HepG2 (cell line): Measurements from ENCODE around the gene CCNH. TPM values are rescaled to one million over a fixed set of nuclear protein-coding genes. Genes with fewer than 3 reads are reported as not detected.

Source experiments
- ATAC-seq: fragments of 200-7000 bp; cut with Tn5 transposase; 3 replicates; pipeline ENCODE4 v1.9.1; 2020; ENCODE audit warnings: mild to moderate bottlenecking, moderate library complexity
- BruUV-seq: library from RNA; stranded (reverse); fragments of 400-500 nt; replicated peaks from 2 replicates; lab custom pipeline; 2021; lab: Mats Ljungman, UMichigan
- CTCF ChIA-PET: fragments of 300-600 bp; formaldehyde crosslinking; extraction: SDS; loops from one replicate; lab custom pipeline; 2021; ENCODE audit warnings: low total read pairs, inconsistent platforms, low intra/inter-chr PET ratio; lab: Yijun Ruan, JAX
- POLR2A ChIA-PET: fragments of 350-600 bp; sonication (Branson Sonifier 250); formaldehyde crosslinking; loops from one replicate; lab custom pipeline; 2020; ENCODE audit warnings: antibody characterized with exemption, inconsistent platforms; lab: Yijun Ruan, JAX
- DNase-seq: peaks from one replicate; pipeline ENCODE4 v3.0.0-alpha.2; 2015; ENCODE audit warnings: low spot score
- FAIRE-seq: peaks from 3 replicates; lab custom pipeline; 2011; peaks lifted over from hg19 to GRCh38; lab: Jason Lieb, UNC
- H2AFZ ChIP-seq: one replicate; pipeline ENCODE4 v1.6.1; 2011; ENCODE audit warnings: low read length, inconsistent platforms
- H3K27ac ChIP-seq: fragments of 300-600 bp; 3 replicates; pipeline ENCODE4 v1.8.0; 2011; ENCODE audit warnings: mixed run types, mild to moderate bottlenecking, mixed read lengths, low read length, inconsistent platforms; ENCODE audit not compliant: insufficient read depth; ENCODE audit errors: extremely low read length
- H3K27me3 ChIP-seq, 2 experiments: fragments of 200-600 bp in 1 of 2; 2 replicates in 1 of 2; 3 replicates in 1 of 2; pipeline versions ENCODE4 v1.6.0 to v1.8.0; 2011; ENCODE audit warnings: low read length in 2 of 2, mild to moderate bottlenecking in 2 of 2, moderate library complexity in 2 of 2, inconsistent platforms in 1 of 2; ENCODE audit not compliant: insufficient read depth in 2 of 2, control insufficient read depth in 1 of 2
- H3K36me3 ChIP-seq, 2 experiments: fragments of 200-600 bp in 1 of 2; replicated peaks in 1 of 2; 2 replicates in 1 of 2; 3 replicates in 1 of 2; pipeline versions ENCODE4 v1.5.1 to v1.8.0; 2011; ENCODE audit warnings: low read length in 2 of 2, inconsistent platforms in 1 of 2; ENCODE audit not compliant: insufficient read depth in 2 of 2, control insufficient read depth in 1 of 2
- H3K4me1 ChIP-seq: 2 replicates; pipeline ENCODE4 v1.5.1; 2012; ENCODE audit warnings: low read length, inconsistent platforms; ENCODE audit not compliant: insufficient read depth
- H3K4me2 ChIP-seq: 2 replicates; pipeline ENCODE4 v1.6.0; 2011; ENCODE audit warnings: low read depth, low read length, inconsistent platforms
- H3K4me3 ChIP-seq, 3 experiments: fragments of 200-600 bp in 1 of 3; sonication (generic), shearing (Covaris generic) in 1 of 3; replicated peaks in 1 of 3; 2 replicates each; pipeline ENCODE4 v1.5.1; 2011 to 2016; ENCODE audit warnings: low read length in 3 of 3, inconsistent platforms in 2 of 3, low read depth in 2 of 3, mild to moderate bottlenecking in 2 of 3, control low read depth in 1 of 3, mixed read lengths in 1 of 3; ENCODE audit not compliant: insufficient read depth in 1 of 3
- H3K79me2 ChIP-seq: one replicate; pipeline ENCODE4 v1.6.1; 2011; ENCODE audit warnings: low read length, inconsistent platforms; ENCODE audit not compliant: insufficient read depth
- H3K9ac ChIP-seq: 2 replicates; pipeline ENCODE4 v1.6.0; 2011; ENCODE audit warnings: mild to moderate bottlenecking, low read depth, low read length, inconsistent platforms; ENCODE audit not compliant: insufficient read depth
- H3K9me3 ChIP-seq: 2 replicates; pipeline ENCODE4 v1.5.1; 2012; ENCODE audit warnings: mild to moderate bottlenecking, low read length
- H4K20me1 ChIP-seq: 2 replicates; pipeline ENCODE4 v1.6.0; 2011; ENCODE audit warnings: inconsistent platforms, mild to moderate bottlenecking, low read length, moderate library complexity; ENCODE audit not compliant: insufficient read depth
- PRPF4 ChIP-seq: fragments of 200-400 bp; formaldehyde crosslinking; IDR thresholded peaks from 2 replicates; pipeline ENCODE4 v1.6.1; 2016; ENCODE audit warnings: low read length, low read depth; ENCODE audit not compliant: poor library complexity, severe bottlenecking
- WIZ ChIP-seq: sonication (generic); formaldehyde crosslinking; IDR thresholded peaks from 2 replicates; pipeline ENCODE4 v1.5.1; 2020; ENCODE audit warnings: mild to moderate bottlenecking, missing genetic modification reagents
- ZHX2 ChIP-seq, 2 experiments: sonication (generic) in 1 of 2; formaldehyde crosslinking in 1 of 2; IDR thresholded peaks; 2 replicates each; pipeline versions ENCODE4 v1.6.1 to v1.9.0; 2014 to 2022; ENCODE audit warnings: antibody characterized with exemption in 1 of 2, borderline replicate concordance in 1 of 2, inconsistent platforms in 1 of 2, low read depth in 1 of 2, missing genetic modification reagents in 1 of 2
- ZNF414 ChIP-seq: sonication (generic); formaldehyde crosslinking; IDR thresholded peaks from 2 replicates; pipeline ENCODE4 v1.5.0; 2020; ENCODE audit warnings: missing genetic modification reagents
- ZXDC ChIP-seq: sonication (generic); formaldehyde crosslinking; IDR thresholded peaks from 2 replicates; pipeline ENCODE4 v1.5.0; 2020; ENCODE audit warnings: mild to moderate bottlenecking, missing genetic modification reagents
- WGBS: methylation state at CpG from one replicate; pipeline ENCODE4 v1.1.6; 2017; ENCODE audit warnings: low lambda C conversion rate; 5-methylcytosine and 5-hydroxymethylcytosine counted together
- in situ Hi-C: cut with HindIII; loops from 2 replicates; pipeline ENCODE4 v1.10.0; 2017; ENCODE audit warnings: low pct_unique_long_range_greater_than_20kb; ENCODE audit not compliant: extremely low pct_ligation_motif_present
- intact Hi-C: fragments of 100-400 bp; cut with micrococcal nuclease; formaldehyde crosslinking; loops from one replicate; pipeline ENCODE4 v1.10.0; 2022; ENCODE audit not compliant: unreplicated experiment
- polyA plus RNA-seq, 8 experiments: library from polyadenylated mRNA; depleted of rRNA in 3 of 8; stranded (reverse) in 7 of 8; unstranded in 1 of 8; fragments of >200 nt; fragmentation: Illumina TruSeq in 4 of 8; extraction: Trizol in 4 of 8; gene quantifications; 2 replicates each; pipeline versions ENCODE4 v1.2.1 to v1.2.3, GENCODE V29; 2011 to 2016; ENCODE audit warnings: low read depth in 4 of 8, missing spikeins in 1 of 8, mixed read lengths in 1 of 8; ENCODE audit not compliant: insufficient read depth in 1 of 8
- total RNA-seq, 5 experiments: library from RNA; depleted of rRNA; stranded (reverse); fragments of >200 nt; fragmentation: Illumina TruSeq; extraction: Trizol; gene quantifications; 2 replicates each; pipeline ENCODE4 v1.2.3, GENCODE V29; 2016; ENCODE audit warnings: low read depth in 1 of 5
- TF ChIP-seq, protein P1 (sequence below): IDR thresholded peaks from 2 replicates; pipeline ENCODE4 v1.6.1; 2018; ENCODE audit warnings: missing genetic modification reagents, mild to moderate bottlenecking, missing compliant biosample characterization
- TF ChIP-seq, protein P2 (sequence below): IDR thresholded peaks from 2 replicates; pipeline ENCODE4 v1.6.1; 2016

Gene CCNH
- total and polyA plus RNA-seq, 2 of the 13 experiments (the other 11 are each of a cell fraction or from before 2014, with no cell fraction given) = 42.5 to 94.3 TPM

GRCh38 chr5:87411973-87412629 lies 629 bp downstream of the CCNH start:
- Histone ChIP-seq H4K20me1 (no peaks in the 10 kb centered on the region), H3K27ac (peak overlapping the region; percentile 90), H3K4me3 (peak overlapping the region; percentile 72 to 98 (median 95)), H3K79me2 (peaks cover 25% of the 10 kb centered on the region), H3K9me3 (no peaks in the 10 kb centered on the region), H3K36me3 (peaks cover 1 to 22% of the 10 kb centered on the region in 2 experiments), H3K4me1 (peaks cover 19% of the 10 kb centered on the region), H2AFZ (peak overlapping the region; percentile 82), H3K9ac (peak overlapping the region; percentile 93), H3K4me2 (peak overlapping the region; percentile 81), H3K27me3 (no peaks in the 10 kb centered on the region; a peak in 1 of 5 replicates)
- intact Hi-C loops = loop anchor here (5.0 kb wide), 1 partner anchor 145 kb away; the partner anchor contains the start of gene RASA1
- DNase-seq = peak; percentile 33
- peak; percentile 50 for FAIRE-seq
- WGBS = 1% methylated on average over 29 of the region's 29 CpGs
- POLR2A ChIA-PET = interaction anchor here (0.8 to 2.4 kb wide), 2 partner anchors 21 to 144 kb away, joined by 3 to 17 read pairs; partner anchors contain the start of gene RASA1
- in situ Hi-C loops = loop anchor here (25.0 kb wide), 1 partner anchor 1275 kb away; no protein-coding TSS in a partner anchor
- TSS peak; percentile 79 for BruUV-seq
- peak; percentile 59 for ATAC-seq
- CTCF ChIA-PET = no interaction called here
- no peak for TF ChIP-seq PRPF4
- TF ChIP-seq, protein P1, sequence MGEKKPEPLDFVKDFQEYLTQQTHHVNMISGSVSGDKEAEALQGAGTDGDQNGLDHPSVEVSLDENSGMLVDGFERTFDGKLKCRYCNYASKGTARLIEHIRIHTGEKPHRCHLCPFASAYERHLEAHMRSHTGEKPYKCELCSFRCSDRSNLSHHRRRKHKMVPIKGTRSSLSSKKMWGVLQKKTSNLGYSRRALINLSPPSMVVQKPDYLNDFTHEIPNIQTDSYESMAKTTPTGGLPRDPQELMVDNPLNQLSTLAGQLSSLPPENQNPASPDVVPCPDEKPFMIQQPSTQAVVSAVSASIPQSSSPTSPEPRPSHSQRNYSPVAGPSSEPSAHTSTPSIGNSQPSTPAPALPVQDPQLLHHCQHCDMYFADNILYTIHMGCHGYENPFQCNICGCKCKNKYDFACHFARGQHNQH (CRISPR knock-in tag) = no peak
- no peak for TF ChIP-seq ZXDC (CRISPR knock-in tag)
- TF ChIP-seq WIZ (CRISPR knock-in tag) = no peak; the same call in 1 of the 2 replicates
- TF ChIP-seq, protein P2, sequence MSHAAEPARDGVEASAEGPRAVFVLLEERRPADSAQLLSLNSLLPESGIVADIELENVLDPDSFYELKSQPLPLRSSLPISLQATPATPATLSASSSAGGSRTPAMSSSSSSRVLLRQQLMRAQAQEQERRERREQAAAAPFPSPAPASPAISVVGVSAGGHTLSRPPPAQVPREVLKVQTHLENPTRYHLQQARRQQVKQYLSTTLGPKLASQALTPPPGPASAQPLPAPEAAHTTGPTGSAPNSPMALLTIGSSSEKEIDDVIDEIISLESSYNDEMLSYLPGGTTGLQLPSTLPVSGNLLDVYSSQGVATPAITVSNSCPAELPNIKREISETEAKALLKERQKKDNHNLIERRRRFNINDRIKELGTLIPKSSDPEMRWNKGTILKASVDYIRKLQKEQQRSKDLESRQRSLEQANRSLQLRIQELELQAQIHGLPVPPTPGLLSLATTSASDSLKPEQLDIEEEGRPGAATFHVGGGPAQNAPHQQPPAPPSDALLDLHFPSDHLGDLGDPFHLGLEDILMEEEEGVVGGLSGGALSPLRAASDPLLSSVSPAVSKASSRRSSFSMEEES (CRISPR knock-in tag) = no peak
- no peak for TF ChIP-seq ZHX2 (IDR thresholded peaks at IDR 0.05; ENCODE audit: low read depth)
- no peak for TF ChIP-seq ZHX2 (CRISPR knock-in tag; IDR thresholded peaks at IDR 0.05; ENCODE audit: borderline replicate concordance)
- TF ChIP-seq ZNF414 = no peak
